GM04503 (cell line): ENCODE data around the gene CORO1A.
"Not testable (repeated sequence)": the region's sequence is repeated elsewhere in the genome, so short reads cannot be mapped to it uniquely, and the experiment has no call there.

ENCODE experiments used
- DNase-seq: peaks from one replicate; pipeline ENCODE4 v3.0.0-alpha.2; 2012; ENCODE audit warnings: low read depth

Gene CORO1A

DNA sequence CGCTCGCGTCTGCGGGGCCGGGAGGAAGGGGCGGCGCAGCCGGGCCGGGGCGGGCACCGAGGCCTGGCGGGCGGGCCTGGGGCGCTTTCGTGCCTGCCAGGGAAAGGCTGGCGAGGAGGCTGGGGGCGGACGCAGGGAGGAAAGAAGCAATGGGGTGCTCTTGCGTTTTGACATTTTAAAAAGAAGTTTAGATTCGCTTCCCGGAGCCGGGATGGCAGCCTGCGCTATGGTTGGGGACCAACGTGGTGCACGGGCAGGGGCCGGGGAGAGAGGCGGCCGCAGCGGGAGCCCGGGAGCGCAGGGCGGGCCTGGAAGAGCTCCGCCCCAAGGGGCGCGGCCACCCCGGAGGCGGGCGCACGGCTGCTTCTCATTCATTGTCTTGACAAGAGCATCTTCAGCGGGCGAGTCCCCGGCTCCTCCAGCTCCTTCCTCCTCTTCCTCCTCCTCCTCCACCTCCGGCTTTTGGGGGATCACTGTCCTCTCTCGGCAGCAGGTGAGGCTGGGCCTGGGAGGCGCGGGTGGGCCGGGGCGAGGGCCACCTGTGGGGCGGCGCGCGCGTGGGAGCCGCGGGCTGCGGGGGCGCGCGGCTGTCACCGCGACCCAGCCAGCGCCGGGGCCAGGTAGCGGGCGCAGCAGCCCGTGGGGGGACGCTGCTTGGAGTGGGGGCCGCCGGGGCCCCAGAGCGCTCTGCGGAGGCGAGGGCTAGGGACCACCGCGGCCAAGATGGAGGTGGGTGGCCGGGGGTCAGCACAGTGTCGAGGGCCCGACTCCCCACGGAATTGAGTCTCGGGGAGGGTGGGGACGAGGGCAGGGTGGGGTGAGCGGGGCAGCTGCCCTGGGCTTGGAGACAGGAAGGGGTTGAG lies at the start of gene CORO1A:
Gene CORO1A (plus strand): TSS at position 370 of the 863 bp plus-strand sequence. CDS start 1,608 bp downstream, outside the sequence.
- peak; percentile 10 for DNase-seq

DNA sequence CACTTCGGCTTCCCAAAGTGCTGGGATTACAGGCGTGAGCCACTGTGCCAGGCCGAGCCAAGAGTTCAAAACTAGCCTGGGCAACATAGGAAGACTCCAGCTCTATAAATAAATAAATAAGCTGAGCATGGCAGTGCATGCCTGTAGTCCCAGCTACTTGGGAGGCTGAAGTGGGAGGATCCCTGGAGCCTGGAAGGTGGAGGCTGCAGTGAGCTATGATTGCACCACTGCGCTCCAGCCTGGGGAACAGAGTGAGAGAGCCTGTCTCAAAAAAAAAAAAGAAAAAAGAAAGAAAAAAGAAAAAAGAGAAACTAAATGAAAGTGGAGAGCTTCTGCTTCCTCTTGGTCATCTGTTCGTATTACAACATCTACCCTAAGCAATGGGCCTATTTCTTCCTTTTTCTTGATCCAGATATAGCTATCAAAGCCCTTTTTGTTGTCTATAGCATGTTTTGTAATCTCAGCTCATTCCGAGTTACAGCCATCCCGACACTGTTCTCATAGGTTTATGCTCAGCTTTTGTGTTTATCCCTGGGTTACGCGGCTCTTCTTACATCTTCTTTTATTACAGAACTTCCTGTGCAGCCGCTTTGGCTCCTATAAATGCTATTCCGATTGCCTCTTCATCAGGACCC lies 46.3 kb upstream of the CORO1A start:
- DNase-seq, result no peak

DNA sequence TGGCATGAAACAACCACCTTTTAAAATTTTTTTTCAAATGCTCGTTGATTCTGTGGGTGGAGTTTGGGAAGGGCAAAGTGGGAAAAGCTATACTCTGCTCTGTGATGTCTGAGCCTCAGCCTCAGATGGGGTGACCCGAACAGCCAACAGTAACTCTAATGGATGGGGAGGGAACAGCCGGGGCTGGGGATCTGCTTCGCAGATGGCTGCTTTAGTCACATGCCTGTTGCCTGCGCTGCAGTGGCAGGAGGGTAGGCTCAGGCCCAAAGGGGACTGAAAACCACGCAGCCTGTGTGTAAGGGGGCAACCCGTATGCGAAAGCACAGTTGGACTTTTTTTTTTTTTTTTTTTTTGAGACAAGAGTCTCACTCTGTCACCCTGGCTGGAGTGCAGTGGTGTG lies 45.5 kb upstream of the CORO1A start:
- no peak for DNase-seq

DNA sequence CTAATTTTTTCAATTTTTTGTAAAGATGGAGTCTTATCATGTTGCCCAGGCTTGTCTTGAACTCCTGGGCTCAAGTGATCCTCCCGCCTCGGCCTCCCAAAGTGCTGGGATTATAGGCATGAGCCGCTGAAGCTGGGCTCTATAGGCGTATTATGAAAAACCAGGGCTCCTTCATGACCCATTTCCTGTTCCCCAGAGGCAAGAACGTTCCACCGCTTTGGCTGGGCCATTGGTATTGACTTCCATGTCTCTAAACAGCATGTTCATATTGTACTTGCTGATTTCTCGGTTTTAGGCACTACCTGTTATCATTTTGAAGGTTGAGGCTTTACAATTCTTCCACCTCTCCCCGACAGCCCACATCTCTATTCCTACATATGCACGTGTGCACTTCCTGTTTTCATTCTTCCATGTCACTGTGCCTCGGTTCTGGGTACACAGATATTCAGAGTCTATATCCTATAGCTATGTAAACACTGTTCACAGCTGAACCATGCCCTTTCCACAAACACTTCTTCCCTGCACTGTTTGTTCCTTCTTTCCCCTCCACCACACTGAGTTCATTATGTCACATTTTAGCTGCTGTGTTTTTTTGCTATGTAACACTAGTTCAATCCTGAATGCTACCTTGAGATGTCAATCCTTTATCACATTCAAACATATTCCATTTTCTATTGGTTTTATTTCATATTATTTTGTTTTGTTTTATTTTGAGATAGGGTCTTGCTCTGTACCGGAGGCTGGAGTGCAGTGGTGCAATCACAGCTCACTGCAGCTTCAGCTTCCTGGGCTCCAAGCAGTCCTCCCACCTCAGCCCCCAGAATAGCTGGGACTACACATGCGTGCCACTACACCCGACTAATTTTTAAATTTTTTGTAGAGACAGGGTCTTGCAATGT lies 43.6 kb upstream of the CORO1A start:
- DNase-seq, result no peak

DNA sequence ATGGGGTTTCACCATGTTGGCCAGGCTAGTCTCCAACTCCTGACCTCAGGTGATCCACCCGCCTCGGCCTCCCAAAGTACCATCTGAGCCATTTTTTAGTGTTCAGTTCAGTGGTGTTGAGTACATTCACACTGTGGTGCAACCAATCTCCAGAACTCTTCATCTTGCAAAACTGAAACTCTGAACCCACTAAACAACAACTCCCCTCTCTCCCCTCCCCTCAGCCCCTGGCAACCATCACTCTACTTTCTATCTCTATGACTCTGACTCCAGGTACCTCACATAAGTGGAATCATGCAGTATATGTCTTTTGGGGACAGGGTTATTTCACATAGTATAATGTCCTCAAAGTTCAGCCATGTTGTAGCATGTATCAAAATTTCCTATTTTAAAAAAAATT lies 41.7 kb upstream of the CORO1A start:
- DNase-seq, result no peak

DNA sequence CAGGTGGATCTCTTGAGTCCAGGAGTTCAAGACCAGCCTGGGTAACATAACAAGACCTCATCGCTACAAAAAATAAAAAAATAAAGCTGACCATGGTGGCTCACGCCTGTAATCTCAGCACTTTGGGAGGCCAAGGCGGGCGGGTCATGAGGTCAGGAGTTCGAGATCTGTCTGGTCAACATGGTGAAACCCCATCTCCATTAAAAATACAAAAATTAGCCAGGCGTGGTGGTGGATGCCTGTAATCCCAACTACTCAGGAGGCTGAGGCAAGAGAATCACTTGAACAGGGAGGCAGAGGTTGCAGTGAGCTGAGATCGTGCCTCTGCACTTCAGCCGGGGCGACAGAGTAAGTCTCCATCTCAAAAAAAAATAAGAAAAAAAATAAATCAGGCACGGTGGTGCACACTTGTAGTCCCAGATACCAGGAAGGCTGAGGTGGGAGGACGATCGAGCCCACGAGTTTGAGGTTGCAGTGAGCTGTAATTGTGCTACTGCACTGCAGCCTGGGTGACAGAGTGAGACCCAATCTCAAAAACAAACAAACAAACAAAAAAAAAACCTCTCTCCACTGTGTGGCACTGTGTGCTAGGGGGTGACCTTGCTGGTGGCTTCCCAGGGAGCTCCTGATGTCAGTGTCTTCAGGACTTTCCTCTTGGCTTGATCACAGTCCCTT lies 40.6 kb upstream of the CORO1A start:
- no peak for DNase-seq

DNA sequence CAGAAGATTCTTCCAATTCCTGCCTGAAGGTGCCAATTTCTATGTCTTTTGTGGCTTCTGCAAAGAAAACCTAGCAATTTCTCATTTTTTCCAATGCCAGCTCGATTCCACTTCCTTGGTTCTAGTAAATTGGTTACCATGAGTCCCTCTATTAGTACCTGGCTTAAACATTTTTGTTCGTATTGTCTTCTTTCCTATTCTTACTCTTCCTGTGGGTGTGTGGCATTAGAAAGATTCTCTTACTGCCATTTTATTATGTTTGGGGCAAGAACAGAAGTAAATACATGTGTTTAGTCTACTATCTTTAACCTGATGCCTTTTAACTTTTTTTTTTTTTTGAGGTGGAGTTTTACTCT lies 40.1 kb upstream of the CORO1A start:
- no peak for DNase-seq

DNA sequence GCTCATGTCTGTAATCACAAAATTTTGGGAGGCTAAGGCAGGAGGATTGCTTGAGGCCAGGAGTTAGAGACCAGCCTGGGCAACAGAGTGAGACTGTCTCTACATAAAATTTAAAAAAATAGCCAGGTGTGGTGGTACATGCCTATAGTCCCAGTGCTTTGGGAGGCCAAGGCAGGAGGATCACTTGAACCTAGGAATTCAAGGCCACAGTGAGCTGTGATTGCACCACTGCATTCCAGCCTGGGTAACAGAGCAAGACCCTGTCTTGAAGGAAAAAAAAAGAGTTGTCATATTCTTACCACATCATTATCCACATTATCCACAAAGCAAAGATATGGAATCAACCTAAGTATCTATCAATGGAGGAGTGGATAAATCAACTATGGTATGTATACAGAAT lies 39.4 kb upstream of the CORO1A start:
- no peak for DNase-seq

DNA sequence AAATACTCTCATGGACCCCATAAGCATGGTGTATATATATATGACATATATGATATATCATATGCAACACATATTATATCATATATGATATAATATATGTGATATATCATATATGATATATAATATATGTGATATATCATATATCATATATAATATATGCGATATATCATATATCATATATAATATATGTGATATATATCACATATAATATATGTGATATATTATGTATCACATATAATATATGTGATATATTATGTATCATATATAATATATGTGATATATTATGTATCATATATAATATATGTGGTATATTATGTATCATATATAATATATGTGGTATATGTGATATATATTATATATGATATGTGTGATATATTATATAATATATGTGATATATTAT lies 38.5 kb upstream of the CORO1A start:
- no peak for DNase-seq

DNA sequence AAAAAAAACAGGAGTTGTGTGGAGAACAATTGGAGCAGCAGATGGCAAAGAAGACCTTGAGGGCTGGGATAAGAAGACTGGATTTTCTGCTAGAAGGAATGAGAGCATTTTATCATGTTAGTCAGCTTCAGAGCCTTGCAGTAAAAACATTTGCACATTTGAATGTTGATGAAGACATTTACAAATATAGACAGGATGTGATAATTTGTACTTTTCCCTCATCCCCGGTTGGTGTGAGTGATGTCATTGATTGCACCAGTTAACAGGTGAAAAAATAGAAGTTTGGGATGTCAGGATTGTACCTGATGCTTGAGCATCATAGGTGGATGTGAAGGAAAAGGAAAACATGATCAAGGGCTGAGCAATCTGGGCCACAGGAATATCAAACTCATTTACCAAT lies 37.7 kb upstream of the CORO1A start:
- DNase-seq, result no peak

DNA sequence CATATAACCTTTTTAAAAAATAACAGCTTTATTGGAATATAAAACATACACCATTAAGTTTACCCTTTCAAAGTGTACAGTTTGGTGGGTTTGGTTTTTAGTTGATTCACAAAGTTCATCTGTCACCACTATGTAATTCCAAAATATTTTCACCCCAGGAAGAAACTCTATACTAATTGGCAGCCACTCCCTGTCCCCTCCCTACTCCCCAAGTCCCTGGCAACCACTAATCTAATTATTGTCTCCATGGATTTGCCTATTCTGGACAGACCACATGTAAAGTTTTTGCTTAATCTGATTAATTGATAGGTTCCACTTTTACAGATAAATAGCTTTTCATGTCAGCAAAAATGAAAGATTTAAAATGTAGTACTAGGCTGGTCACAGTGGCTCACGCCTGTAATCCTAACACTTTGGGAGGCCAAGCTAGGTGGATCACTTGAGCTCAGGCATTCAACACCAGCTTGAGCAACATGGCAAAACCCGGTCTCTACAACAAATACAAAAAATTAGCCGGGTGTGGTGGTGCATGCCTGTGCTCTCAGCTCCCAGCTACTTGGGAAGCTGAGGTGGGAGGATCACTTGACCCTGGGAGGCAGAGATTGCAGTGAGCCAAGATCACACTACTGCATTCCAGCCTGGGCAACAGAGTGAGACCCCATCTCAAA lies 35.4 kb upstream of the CORO1A start:
- no peak for DNase-seq

DNA sequence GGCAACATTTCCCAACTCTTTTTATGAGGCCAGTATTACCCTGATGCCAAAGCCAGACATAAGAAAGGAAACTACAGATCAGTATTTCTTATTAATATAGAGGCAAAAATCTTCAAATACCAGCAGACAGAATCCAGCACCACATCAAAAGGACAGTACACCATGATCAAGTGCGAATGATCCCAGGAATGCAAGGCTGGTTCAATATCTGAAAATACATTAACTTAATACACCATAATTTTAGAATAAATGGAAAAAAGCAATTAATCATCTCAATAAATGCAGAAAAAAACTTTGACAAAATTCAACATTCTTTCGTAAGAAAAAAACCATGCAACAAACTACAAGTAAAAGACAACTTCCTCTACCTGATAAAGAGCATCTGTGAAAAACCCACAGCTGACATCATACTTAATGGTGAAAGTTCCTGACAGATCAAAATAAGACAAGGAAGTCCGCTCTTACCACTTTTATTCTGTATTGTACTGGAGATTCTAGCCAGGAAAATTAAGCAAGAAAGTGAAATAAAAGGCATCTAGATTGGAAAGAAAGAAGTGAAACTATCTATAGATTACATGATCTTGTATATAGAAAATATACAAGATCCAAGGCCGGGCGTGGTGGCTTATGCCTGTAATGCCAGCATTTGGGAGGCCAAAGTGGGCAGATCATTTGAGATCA lies 34.0 kb upstream of the CORO1A start:
- no peak for DNase-seq

DNA sequence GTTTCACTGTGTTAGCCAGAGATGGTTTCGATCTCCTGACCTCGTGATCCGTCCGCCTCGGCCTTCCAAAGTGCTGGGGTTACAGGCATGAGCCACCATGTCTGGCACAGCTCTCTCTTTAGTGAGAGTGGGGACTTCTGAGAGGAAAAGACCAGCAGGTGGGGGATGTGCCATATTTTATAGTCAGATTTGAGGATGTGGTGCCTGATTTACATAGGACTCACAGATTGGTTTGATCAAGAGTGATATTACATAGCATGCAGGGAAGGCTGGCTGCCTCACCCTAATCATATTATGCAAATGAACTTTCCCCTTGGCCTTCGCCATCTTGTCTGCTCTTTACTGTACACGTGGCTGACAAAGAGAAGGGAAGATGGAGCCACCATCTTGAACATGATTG lies 32.3 kb upstream of the CORO1A start:
- no peak for DNase-seq

DNA sequence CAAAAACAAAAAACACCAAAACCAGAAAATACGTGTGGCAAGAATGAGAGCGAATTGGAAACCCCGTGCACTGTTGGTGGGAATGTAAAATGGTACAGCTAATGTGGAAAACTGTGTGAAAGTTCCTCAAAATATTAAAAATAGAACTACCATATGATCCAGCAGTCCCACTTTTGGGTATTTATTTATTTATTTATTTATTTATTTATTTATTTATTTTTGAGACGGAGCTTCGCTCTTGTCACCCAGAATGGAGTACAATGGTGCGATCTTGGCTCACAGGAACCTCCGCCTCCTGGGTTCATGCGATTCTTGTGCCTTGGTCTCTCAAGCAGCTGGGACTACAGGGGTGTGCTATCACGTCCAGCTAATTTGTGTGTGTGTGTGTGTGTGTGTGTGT lies 30.9 kb upstream of the CORO1A start:
- no peak for DNase-seq

DNA sequence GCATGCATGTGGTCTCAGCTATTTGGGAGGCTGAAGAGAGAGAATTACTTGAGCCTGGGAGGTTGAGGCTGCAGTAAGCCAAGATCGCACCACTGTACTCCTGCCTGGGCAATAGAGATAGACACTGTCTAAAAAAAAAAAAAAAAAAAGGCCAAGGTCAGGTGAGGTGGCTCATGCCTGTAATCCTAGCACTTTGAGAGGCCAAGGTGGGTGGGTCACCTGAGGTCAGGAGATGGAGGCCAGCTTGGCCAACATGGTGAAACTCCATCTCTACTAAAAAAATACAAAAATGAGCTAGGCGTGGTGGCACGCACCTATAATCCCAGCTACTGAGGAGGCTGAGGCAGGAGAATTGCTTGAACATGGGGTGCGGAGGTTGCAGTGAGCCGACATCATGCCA lies 28.2 kb upstream of the CORO1A start:
- DNase-seq, result no peak

DNA sequence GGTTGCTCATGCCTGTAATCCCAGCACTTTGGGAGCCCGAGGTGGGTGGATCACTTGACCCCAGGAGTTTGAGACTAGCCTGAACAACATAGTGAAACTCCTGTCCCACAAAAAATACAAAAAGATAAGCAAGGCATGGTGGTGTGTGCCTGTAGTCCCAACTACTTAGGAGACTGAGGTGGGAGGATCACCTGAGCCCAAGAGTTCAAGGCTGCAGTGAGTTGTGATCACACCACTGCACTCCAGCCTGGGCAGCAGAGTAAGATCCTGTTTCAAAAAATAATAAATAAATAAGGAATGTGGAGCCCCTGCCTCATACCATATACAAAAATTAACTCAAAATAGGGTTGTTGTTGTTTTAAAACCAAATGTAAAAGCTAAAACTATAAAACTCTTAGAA lies 26.2 kb upstream of the CORO1A start:
- no peak for DNase-seq

DNA sequence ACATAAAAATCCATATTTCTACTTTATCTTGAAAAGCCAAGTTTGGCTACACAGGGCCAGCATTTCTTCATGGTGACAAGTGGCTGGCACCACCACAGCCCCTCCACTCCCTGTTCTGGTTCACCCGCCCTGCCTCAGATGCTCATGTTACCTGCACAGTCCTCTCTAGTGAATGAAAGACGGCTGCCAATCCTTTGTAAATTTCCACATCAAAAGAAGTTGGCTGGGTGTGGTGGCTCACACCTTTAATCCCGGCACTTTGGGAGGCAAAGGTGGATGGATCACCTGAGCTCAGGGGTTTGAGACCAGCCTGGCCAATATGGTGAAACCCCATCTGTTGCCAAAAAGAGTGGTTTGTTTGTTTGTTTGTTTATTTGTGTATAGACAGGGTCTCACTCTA lies 19.9 kb upstream of the CORO1A start:
- no peak for DNase-seq

DNA sequence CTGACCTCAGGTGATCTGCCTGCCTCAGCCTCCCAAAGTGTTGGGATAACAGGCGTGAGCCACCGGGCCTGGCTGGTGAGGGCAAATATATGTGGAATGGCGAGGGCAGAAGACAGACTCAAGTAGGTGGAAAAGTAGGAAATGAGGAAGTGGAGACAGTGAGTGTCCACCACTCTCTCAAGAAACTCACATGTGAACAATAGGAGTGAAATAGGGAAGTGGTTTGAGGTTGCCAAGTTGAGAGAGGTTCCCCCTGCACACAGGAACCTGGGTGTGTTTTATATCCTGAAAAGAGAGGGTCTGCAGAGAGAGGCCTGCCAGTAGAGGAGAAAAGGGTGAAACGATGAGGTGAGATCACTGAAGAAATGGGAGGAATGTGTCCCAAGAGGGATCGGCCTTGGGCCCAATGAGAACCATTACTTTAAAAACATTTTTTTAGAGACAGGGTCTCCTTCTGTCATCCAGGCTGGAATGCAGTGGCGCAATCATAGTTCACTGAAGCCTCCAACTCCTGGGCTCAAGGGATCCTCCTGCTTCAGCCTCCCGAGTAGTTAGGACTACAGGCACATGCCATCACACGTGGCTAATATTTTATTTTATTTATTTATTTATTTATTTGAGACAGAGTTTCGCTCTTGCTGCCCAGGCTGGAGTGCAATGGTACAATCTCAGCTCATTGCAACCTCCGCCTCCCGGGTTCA lies 17.1 kb upstream of the CORO1A start:
- DNase-seq, result no peak

DNA sequence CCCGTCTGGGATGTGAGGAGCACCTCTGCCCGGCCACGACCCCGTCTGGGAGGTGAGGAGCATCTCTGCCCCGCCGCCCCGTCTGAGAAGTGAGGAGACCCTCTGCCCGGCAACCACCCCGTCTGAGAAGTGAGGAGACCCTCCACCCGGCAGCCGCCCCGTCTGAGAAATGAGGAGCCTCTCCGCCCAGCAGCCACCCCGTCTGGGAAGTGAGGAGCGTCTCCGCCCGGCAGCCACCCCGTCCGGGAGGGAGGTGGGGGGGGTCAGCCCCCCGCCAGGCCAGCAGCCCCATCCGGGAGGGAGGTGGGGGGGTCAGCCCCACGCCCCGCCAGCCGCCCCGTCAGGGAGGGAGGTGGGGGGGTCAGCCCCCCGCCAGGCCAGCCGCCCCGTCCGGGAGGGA lies 14.7 kb upstream of the CORO1A start:
- not testable (repeated sequence) for DNase-seq

DNA sequence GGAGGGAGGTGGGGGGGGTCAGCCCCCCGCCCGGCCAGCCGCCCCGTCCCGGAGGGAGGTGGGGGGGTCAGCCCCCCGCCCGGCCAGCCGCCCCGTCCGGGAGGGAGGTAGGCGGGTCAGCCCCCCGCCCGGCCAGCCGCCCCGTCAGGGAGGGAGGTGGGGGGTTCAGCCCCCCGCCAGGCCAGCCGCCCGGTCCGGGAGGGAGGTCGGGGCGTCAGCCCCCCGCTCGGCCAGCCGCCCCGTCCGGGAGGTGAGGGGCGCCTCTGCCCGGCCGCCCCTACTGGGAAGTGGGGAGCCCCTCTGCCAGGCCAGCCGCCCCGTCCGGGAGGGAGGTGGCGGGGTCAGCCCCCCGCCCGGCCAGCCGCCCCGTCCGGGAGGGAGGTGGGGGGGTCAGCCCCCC lies 14.0 kb upstream of the CORO1A start:
- not testable (repeated sequence) for DNase-seq
